Glutamatergic neuron (in vitro differentiated cells): ENCODE results near the gene KDM3B. TPM values are rescaled to one million over a fixed set of nuclear protein-coding genes. Genes with fewer than 3 reads are reported as not detected.
A peak's percentile ranks its signal among the peaks of the same experiment; 100 is the strongest.

ENCODE experiments used
- DNase-seq: peaks from one replicate; pipeline ENCODE4 v3.0.0; 2022
- H3K27ac Mint-ChIP-seq: one replicate; pipeline ENCODE4 v1.8.0; 2020; ENCODE audit warnings: mild to moderate bottlenecking, mixed read lengths, inconsistent platforms; ENCODE audit not compliant: unreplicated experiment
- H3K27me3 Mint-ChIP-seq: one replicate; pipeline ENCODE4 v1.8.0; 2020; ENCODE audit warnings: mild to moderate bottlenecking, moderate library complexity, mixed read lengths, inconsistent platforms; ENCODE audit not compliant: unreplicated experiment
- H3K36me3 Mint-ChIP-seq: one replicate; pipeline ENCODE4 v1.8.0; 2020; ENCODE audit warnings: mild to moderate bottlenecking, mixed read lengths, inconsistent platforms; ENCODE audit not compliant: unreplicated experiment
- H3K4me1 Mint-ChIP-seq: one replicate; pipeline ENCODE4 v1.8.0; 2020; ENCODE audit warnings: mild to moderate bottlenecking, low read depth, mixed read lengths, inconsistent platforms; ENCODE audit not compliant: unreplicated experiment
- H3K4me3 Mint-ChIP-seq: one replicate; pipeline ENCODE4 v1.8.0; 2020; ENCODE audit warnings: mild to moderate bottlenecking, mixed read lengths, inconsistent platforms; ENCODE audit not compliant: unreplicated experiment
- H3K9me3 Mint-ChIP-seq: one replicate; pipeline ENCODE4 v1.8.0; 2020; ENCODE audit warnings: mild to moderate bottlenecking, moderate library complexity, mixed read lengths, inconsistent platforms; ENCODE audit not compliant: unreplicated experiment
- total RNA-seq: library from RNA; stranded (reverse); fragmentation: NEBNext Ultra II Directional; extraction: Animal tissue kit (Norgen Biotek cat#: 25700); gene quantifications from one replicate; pipeline ENCODE4 v1.2.1, GENCODE V29; 2021; ENCODE audit not compliant: unreplicated experiment
- TF ChIP-seq, protein P1 (sequence below): fragments of 200-600 bp; sonication (generic); IDR thresholded peaks from one replicate; pipeline ENCODE4 v1.5.0; 2021; ENCODE audit not compliant: partially characterized antibody, unreplicated experiment

Gene KDM3B
- total RNA-seq, 1 donor from 2014 or later, result 98.5 TPM

DNA sequence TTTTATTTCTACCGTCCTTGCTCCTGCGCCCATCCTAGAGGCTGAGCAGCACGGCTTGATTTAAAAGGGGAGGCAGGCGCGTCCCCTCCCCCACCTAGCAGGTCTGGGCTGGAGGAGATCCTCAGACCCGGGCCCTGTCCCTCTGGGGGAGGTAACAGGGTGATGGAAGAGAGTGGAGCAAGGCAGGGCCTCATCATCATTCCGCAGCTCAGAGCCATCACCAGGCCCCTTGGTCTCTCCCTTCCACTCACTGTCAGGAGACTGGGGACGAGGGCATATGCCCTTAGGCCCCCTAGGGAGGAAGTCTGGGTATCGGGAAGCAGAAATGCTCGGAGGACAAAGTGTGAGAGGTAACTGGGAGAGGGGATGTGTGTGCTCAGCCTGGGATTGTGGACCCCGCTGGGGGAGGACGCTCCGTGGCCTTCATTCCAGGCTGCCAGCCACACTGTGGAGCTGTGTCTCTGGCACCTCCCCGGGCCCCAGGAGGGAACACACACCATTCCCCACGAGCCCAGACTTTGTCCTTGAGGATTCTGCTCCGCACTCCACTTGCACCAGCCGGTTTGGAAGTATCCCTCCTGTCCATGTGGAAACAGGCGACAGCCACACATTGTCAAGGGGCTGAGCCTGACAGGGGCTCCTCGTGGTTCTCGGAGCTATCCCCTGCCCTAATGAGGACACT, 87.1 kb downstream of the KDM3B start:
- TF ChIP-seq, protein P1, sequence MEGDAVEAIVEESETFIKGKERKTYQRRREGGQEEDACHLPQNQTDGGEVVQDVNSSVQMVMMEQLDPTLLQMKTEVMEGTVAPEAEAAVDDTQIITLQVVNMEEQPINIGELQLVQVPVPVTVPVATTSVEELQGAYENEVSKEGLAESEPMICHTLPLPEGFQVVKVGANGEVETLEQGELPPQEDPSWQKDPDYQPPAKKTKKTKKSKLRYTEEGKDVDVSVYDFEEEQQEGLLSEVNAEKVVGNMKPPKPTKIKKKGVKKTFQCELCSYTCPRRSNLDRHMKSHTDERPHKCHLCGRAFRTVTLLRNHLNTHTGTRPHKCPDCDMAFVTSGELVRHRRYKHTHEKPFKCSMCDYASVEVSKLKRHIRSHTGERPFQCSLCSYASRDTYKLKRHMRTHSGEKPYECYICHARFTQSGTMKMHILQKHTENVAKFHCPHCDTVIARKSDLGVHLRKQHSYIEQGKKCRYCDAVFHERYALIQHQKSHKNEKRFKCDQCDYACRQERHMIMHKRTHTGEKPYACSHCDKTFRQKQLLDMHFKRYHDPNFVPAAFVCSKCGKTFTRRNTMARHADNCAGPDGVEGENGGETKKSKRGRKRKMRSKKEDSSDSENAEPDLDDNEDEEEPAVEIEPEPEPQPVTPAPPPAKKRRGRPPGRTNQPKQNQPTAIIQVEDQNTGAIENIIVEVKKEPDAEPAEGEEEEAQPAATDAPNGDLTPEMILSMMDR, result no peak
- peak overlapping the region; percentile 96 for H3K27ac Mint-ChIP-seq
- peaks cover 5% of the 10 kb centered on the region for H3K36me3 Mint-ChIP-seq
- H3K4me1 Mint-ChIP-seq, result peaks cover 6% of the 10 kb centered on the region
- DNase-seq, result peak; percentile 70
- peaks cover 7% of the 10 kb centered on the region for H3K9me3 Mint-ChIP-seq
- H3K27me3 Mint-ChIP-seq, result peaks cover 8% of the 10 kb centered on the region
- peak overlapping the region; percentile 96 for H3K4me3 Mint-ChIP-seq

DNA sequence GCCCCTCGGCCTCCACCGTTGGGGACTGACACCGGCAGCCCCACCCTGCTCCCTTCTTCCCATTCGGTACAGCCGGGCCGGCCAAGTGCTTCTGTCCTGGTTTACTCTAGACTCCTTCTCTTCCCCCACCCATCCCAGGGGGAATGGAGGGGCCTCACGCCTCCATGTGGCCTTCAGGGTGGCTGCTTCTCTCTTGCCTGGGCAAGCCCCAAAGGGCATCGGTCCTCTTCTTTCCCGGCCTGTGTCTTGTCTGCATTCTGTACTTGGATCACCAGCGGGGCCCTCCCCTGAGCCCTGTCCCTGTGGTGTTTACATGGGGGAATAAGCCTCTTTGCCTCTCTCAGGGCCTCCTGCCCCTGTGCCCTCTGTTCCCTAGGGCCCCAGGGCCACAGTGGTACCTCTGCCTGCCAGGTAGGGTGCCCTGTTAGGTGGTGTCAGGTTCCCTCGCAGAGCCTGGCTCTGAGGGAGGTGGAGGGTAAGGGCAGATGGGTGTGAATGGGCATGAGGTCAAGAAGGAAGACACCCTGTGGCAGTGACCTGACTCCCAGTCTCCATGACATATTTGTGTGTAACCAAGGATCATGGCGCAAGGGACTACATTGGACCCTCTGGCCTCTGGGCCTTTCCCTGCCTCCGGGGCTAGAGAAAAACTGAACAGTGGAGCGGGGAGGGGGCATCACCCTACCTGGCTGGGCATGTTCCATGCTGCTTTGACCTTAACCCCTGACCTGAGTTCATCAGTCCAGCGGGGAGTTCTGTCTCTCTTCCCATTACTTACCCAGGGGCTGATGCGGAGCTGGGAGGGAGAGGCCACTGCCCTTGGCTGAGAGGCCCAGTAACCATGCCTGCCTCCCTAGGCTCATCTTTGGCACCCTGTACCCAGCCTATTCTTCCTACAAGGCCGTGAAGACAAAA, 87.9 kb downstream of the KDM3B start:
- peak overlapping the region; percentile 96 for H3K27ac Mint-ChIP-seq
- peaks cover 7% of the 10 kb centered on the region for H3K9me3 Mint-ChIP-seq
- peak; percentile 38 for DNase-seq
- H3K4me3 Mint-ChIP-seq, result peak overlapping the region; percentile 96
- H3K36me3 Mint-ChIP-seq, result peaks cover 5% of the 10 kb centered on the region
- TF ChIP-seq, protein P1, result no peak
- H3K27me3 Mint-ChIP-seq, result peaks cover 8% of the 10 kb centered on the region
- peaks cover 6% of the 10 kb centered on the region for H3K4me1 Mint-ChIP-seq

- peaks cover 5% of the 10 kb centered on the region for H3K36me3 Mint-ChIP-seq
These were observed 88.7 kb downstream of the KDM3B start for GRCh38 chr5:138441221-138441620.

DNA sequence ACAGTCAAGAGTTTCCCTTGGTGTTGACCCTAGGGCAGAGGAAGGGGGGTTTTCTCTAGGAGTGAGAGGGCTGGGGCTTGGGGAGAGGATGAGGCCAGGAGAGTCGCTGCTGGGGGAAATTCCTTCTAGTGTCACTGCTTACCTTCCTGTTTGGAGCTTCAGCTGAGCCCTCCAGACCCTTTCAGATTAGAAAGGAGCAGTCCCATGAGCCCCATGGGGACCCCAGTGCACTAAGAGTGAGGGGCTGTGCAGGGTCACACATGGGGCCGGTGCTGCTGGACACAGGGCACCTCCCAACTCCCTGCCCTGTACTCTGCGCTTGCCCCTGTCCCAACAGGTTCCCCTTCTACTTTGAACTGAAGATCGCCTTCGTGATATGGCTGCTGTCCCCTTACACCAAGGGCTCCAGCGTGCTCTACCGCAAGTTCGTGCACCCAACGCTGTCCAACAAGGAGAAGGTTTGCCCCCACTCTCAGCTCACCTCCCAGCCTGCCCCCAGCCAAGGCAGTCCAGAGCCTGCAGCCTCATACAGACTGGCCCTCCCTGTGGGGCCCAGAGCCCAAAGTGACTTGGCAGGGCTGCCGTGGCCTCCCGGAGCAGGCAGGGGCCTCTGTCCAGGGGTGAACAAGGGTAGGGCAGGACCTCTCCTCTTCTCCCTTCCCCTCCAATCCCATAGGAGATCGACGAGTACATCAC, 91.7 kb downstream of the KDM3B start:
- H3K4me3 Mint-ChIP-seq, result no peak overlapping the region
- DNase-seq, result no peak
- H3K36me3 Mint-ChIP-seq, result peaks cover 5% of the 10 kb centered on the region
- peaks cover 6% of the 10 kb centered on the region for H3K27me3 Mint-ChIP-seq
- H3K27ac Mint-ChIP-seq, result no peak overlapping the region
- H3K4me1 Mint-ChIP-seq, result peaks cover 17% of the 10 kb centered on the region
- H3K9me3 Mint-ChIP-seq, result peaks cover 8% of the 10 kb centered on the region
- TF ChIP-seq, protein P1, result no peak

More at GRCh38 chr5:138441221-138441620, 88.7 kb downstream of the KDM3B start:
- no peak for DNase-seq
- Mint-ChIP-seq H3K27ac (peak overlapping the region; percentile 17), H3K27me3 (peaks cover 8% of the 10 kb centered on the region), H3K9me3 (peaks cover 7% of the 10 kb centered on the region), H3K4me1 (peaks cover 6% of the 10 kb centered on the region), H3K4me3 (peak overlapping the region; percentile 30)
- TF ChIP-seq, protein P1, result no peak
